PC-9 (cell line): ENCODE results near the gene PARS2. TPM values are rescaled to one million over a fixed set of nuclear protein-coding genes. Genes with fewer than 3 reads are reported as not detected.

Source experiments
- BruUV-seq: library from RNA; stranded (reverse); fragments of 400-500 nt; replicated peaks from 2 replicates; lab custom pipeline; 2021; lab: Mats Ljungman, UMichigan
- CTCF ChIA-PET: fragments of 300-600 bp; sonication (Branson Sonifier 250); formaldehyde crosslinking; loops from one replicate; lab custom pipeline; 2022; ENCODE audit warnings: antibody characterized with exemption; lab: Charles Lee
- POLR2A ChIA-PET: fragments of 300-600 bp; sonication (Branson Sonifier 250); formaldehyde crosslinking; loops from one replicate; lab custom pipeline; 2022; ENCODE audit warnings: antibody characterized with exemption; ENCODE audit not compliant: unreplicated experiment; lab: Charles Lee
- DNase-seq, 2 experiments: peaks; one replicate each; pipeline versions ENCODE4 v3.0.0 to v3.0.0-alpha.2; 2015 to 2022; ENCODE audit warnings: mixed read lengths in 1 of 2
- H2AFZ ChIP-seq: fragments of 200-600 bp; sonication (generic); 2 replicates; pipeline ENCODE4 v1.8.1; 2017; ENCODE audit warnings: antibody characterized with exemption
- H3F3A ChIP-seq: fragments of 200-600 bp; sonication (generic); 2 replicates; pipeline ENCODE4 v1.8.1; 2017; ENCODE audit warnings: antibody characterized with exemption, mild to moderate bottlenecking, low read depth; ENCODE audit not compliant: insufficient read depth
- H3K27ac ChIP-seq: fragments of 200-600 bp; sonication (generic); 2 replicates; pipeline ENCODE4 v1.6.1; 2016; ENCODE audit warnings: mixed run types
- H3K27me3 ChIP-seq: fragments of 200-600 bp; sonication (generic); 2 replicates; pipeline ENCODE4 v1.6.1; 2016; ENCODE audit warnings: low read depth, mixed run types; ENCODE audit not compliant: insufficient read depth
- H3K36me3 ChIP-seq: fragments of 200-600 bp; sonication (generic); 2 replicates; pipeline ENCODE4 v1.6.1; 2016; ENCODE audit warnings: low read depth, mixed run types
- H3K4me1 ChIP-seq: fragments of 200-600 bp; sonication (generic); replicated peaks from 2 replicates; pipeline ENCODE4 v1.6.1; 2016; ENCODE audit warnings: mixed run types; ENCODE audit not compliant: insufficient read depth
- H3K4me2 ChIP-seq: fragments of 200-600 bp; sonication (generic); 2 replicates; pipeline ENCODE4 v1.6.1; 2017; ENCODE audit warnings: mixed run types
- H3K4me3 ChIP-seq: fragments of 200-600 bp; sonication (generic); 2 replicates; pipeline ENCODE4 v1.6.1; 2016; ENCODE audit warnings: mixed run types
- H3K79me2 ChIP-seq: fragments of 200-600 bp; sonication (generic); 2 replicates; pipeline ENCODE4 v1.6.1; 2017; ENCODE audit warnings: low read depth, mixed run types
- H3K9me2 ChIP-seq: fragments of 200-600 bp; sonication (generic); 2 replicates; pipeline ENCODE4 v1.8.1; 2017; ENCODE audit warnings: mild to moderate bottlenecking; ENCODE audit not compliant: insufficient read depth
- H3K9me3 ChIP-seq: fragments of 200-600 bp; sonication (generic); 2 replicates; pipeline ENCODE4 v1.8.1; 2016; ENCODE audit warnings: low read depth; ENCODE audit not compliant: insufficient read depth
- H4K20me1 ChIP-seq: fragments of 200-600 bp; sonication (generic); 2 replicates; pipeline ENCODE4 v1.8.1; 2017; ENCODE audit not compliant: insufficient read depth
- CTCF ChIP-seq: fragments of 200-600 bp; sonication (generic); conservative IDR thresholded peaks from 2 replicates; pipeline ENCODE4 v1.6.1; 2017; ENCODE audit warnings: mixed run types, antibody characterized with exemption, mild to moderate bottlenecking, moderate library complexity
- EZH2 ChIP-seq: fragments of 200-600 bp; sonication (generic); IDR thresholded peaks from 2 replicates; pipeline ENCODE4 v1.8.0; 2017; ENCODE audit warnings: antibody characterized with exemption, low read depth
- intact Hi-C: fragments of 100-400 bp; cut with micrococcal nuclease; formaldehyde crosslinking; loops from one replicate; pipeline ENCODE4 v1.10.0; 2022; ENCODE audit not compliant: unreplicated experiment
- total RNA-seq: library from RNA; stranded (reverse); gene quantifications from 2 replicates; pipeline ENCODE4 v1.2.3, GENCODE V29; 2021

PARS2 gene
- total RNA-seq, 1 experiment from 2014 or later: 13.4 TPM

- Histone ChIP-seq H3K4me2 (no peak overlapping the region), H3K27me3 (no peaks in the 10 kb centered on the region), H3K9me3 (no peaks in the 10 kb centered on the region), H3K36me3 (peaks cover 50% of the 10 kb centered on the region), H3K9me2 (no peaks in the 10 kb centered on the region), H3F3A (no peaks in the 10 kb centered on the region; the same call in 1 of the 2 replicates), H3K4me1 (0 out of 2 replicates have a peak, but pooled peaks cover 5% of the 10 kb centered on the region), H3K4me3 (no peak overlapping the region), H2AFZ (no peak overlapping the region), H4K20me1 (no peaks in the 10 kb centered on the region), H3K27ac (no peak overlapping the region), H3K79me2 (peaks cover 1% of the 10 kb centered on the region; the same call in 1 of the 2 replicates)
- BruUV-seq: no TSS peak
- TF ChIP-seq EZH2: no peak
- TF ChIP-seq CTCF: no peak
- ChIA-PET POLR2A (no interaction called here), CTCF (interaction anchor here (0.5 kb wide), 1 partner anchor 235 kb away, joined by 3 read pairs; no protein-coding TSS in a partner anchor)
- intact Hi-C loops: no loop called here
- DNase-seq: no peak
Observed at GRCh38 chr1:54723985-54724384, 40.3 kb downstream of the PARS2 start.

- H3K36me3 ChIP-seq: peaks cover 54% of the 10 kb centered on the region
Observed at GRCh38 chr1:54721719-54722118, 42.6 kb downstream of the PARS2 start.

More at GRCh38 chr1:54721719-54722118, 42.6 kb downstream of the PARS2 start:
- ChIA-PET CTCF (interaction anchor here (0.7 to 1.1 kb wide), 3 partner anchors 13 to 600 kb away, joined by 3 to 5 read pairs (median 4); no protein-coding TSS in a partner anchor), POLR2A (interaction anchor here (0.5 kb wide), 1 partner anchor 296 kb away, joined by 8 read pairs; no protein-coding TSS in a partner anchor)
- no peaks in the 10 kb centered on the region; the same call in 1 of the 2 replicates for H3F3A ChIP-seq
- H3K4me3 ChIP-seq: no peak overlapping the region
- peaks cover 17% of the 10 kb centered on the region for H3K79me2 ChIP-seq
- H3K4me2 ChIP-seq: no peak overlapping the region
- BruUV-seq: no TSS peak
- intact Hi-C loops: no loop called here
- H3K4me1 ChIP-seq: peaks cover 10% of the 10 kb centered on the region
- H3K27ac ChIP-seq: no peak overlapping the region
- TF ChIP-seq EZH2: no peak
- no peak for TF ChIP-seq CTCF
- no peaks in the 10 kb centered on the region for H4K20me1 ChIP-seq
- H2AFZ ChIP-seq: no peak overlapping the region
- H3K9me2 ChIP-seq: no peaks in the 10 kb centered on the region
- no peaks in the 10 kb centered on the region for H3K27me3 ChIP-seq
- H3K9me3 ChIP-seq: no peaks in the 10 kb centered on the region
- peak in 1 of 2 experiments; percentile 50 for DNase-seq
